GM23338 (cell line): ENCODE data around the gene DGLUCY. TPM values are rescaled to one million over a fixed set of nuclear protein-coding genes. Genes with fewer than 3 reads are reported as not detected.
"Not testable (repeated sequence)": the region's sequence is repeated elsewhere in the genome, so short reads cannot be mapped to it uniquely, and the experiment has no call there.

Source experiments
- ATAC-seq: fragments of 200-7000 bp; cut with Tn5 transposase; 3 replicates; pipeline ENCODE4 v1.9.1; 2020
- DNase-seq: peaks from one replicate; pipeline ENCODE4 v3.0.0-alpha.2; 2015; ENCODE audit warnings: low spot score
- H2AFZ ChIP-seq: fragments of 200-600 bp; sonication (generic); 2 replicates; pipeline ENCODE4 v1.8.0; 2016; ENCODE audit warnings: antibody characterized with exemption, mild to moderate bottlenecking, moderate library complexity
- H3F3A ChIP-seq: fragments of 200-600 bp; sonication (generic); replicated peaks from 2 replicates; pipeline ENCODE4 v1.8.0; 2017; ENCODE audit warnings: antibody characterized with exemption, mixed run types, low read depth
- H3K27ac ChIP-seq: fragments of 200-600 bp; sonication (generic); 2 replicates; pipeline ENCODE4 v1.6.1; 2016; ENCODE audit warnings: low read depth
- H3K27me3 ChIP-seq: fragments of 200-600 bp; sonication (generic); 2 replicates; pipeline ENCODE4 v1.8.0; 2016; ENCODE audit warnings: mild to moderate bottlenecking, mixed run types, moderate library complexity; ENCODE audit not compliant: insufficient read depth
- H3K36me3 ChIP-seq: fragments of 200-600 bp; sonication (generic); 2 replicates; pipeline ENCODE4 v1.8.0; 2016; ENCODE audit warnings: mild to moderate bottlenecking; ENCODE audit not compliant: insufficient read depth
- H3K4me1 ChIP-seq: fragments of 200-600 bp; sonication (generic); 2 replicates; pipeline ENCODE4 v1.8.0; 2016; ENCODE audit warnings: mild to moderate bottlenecking, moderate library complexity; ENCODE audit not compliant: insufficient read depth
- H3K4me2 ChIP-seq: fragments of 200-600 bp; sonication (generic); 2 replicates; pipeline ENCODE4 v1.7.1; 2017; ENCODE audit warnings: mixed run types
- H3K4me3 ChIP-seq: fragments of 200-600 bp; sonication (generic); 2 replicates; pipeline ENCODE4 v1.6.1; 2016; ENCODE audit warnings: mixed run types
- H3K79me2 ChIP-seq: fragments of 200-600 bp; sonication (generic); replicated peaks from 2 replicates; pipeline ENCODE4 v1.8.0; 2017; ENCODE audit warnings: mild to moderate bottlenecking; ENCODE audit not compliant: insufficient read depth
- H3K9me2 ChIP-seq: fragments of 200-600 bp; sonication (generic); 2 replicates; pipeline ENCODE4 v1.8.0; 2017; ENCODE audit not compliant: insufficient read depth
- H4K20me1 ChIP-seq: fragments of 200-600 bp; sonication (generic); replicated peaks from 2 replicates; pipeline ENCODE4 v1.8.0; 2017; ENCODE audit warnings: mild to moderate bottlenecking; ENCODE audit not compliant: insufficient read depth
- H3K27ac Mint-ChIP-seq: 2 replicates; pipeline ENCODE4 v1.8.0; 2020; ENCODE audit warnings: inconsistent platforms, mild to moderate bottlenecking, moderate library complexity, mixed read lengths
- H3K27me3 Mint-ChIP-seq: 3 replicates; pipeline ENCODE4 v1.8.0; 2022; ENCODE audit warnings: low read depth, mild to moderate bottlenecking, moderate library complexity, mixed read lengths, inconsistent platforms; ENCODE audit not compliant: insufficient read depth, poor library complexity
- H3K36me3 Mint-ChIP-seq: 3 replicates; pipeline ENCODE4 v1.8.0; 2021; ENCODE audit warnings: low read depth, mild to moderate bottlenecking, inconsistent platforms, moderate library complexity, mixed read lengths
- H3K4me1 Mint-ChIP-seq: 3 replicates; pipeline ENCODE4 v1.8.0; 2020; ENCODE audit warnings: mild to moderate bottlenecking, inconsistent platforms, mixed read lengths
- H3K4me3 Mint-ChIP-seq: 3 replicates; pipeline ENCODE4 v1.8.0; 2021; ENCODE audit warnings: moderate library complexity, mild to moderate bottlenecking, inconsistent platforms, mixed read lengths
- H3K9me3 Mint-ChIP-seq: 3 replicates; pipeline ENCODE4 v1.8.0; 2020; ENCODE audit warnings: moderate library complexity, mild to moderate bottlenecking, inconsistent platforms, mixed read lengths
- CREB1 ChIP-seq: fragments of 250-450 bp; sonication (Bioruptor Pico); IDR thresholded peaks from 2 replicates; pipeline ENCODE4 v1.5.0; 2020; ENCODE audit warnings: low read depth, mild to moderate bottlenecking, moderate library complexity
- CTCF ChIP-seq, 2 experiments: fragments of 200-600 bp in 1 of 2; sonication (generic) in 1 of 2; conservative IDR thresholded peaks; 2 replicates each; pipeline versions ENCODE4 v1.5.1 to v1.6.1; 2016 to 2017; ENCODE audit warnings: antibody characterized with exemption in 2 of 2, low read depth in 2 of 2, mild to moderate bottlenecking in 2 of 2, moderate library complexity in 1 of 2
- ETS1 ChIP-seq: IDR thresholded peaks from 2 replicates; pipeline ENCODE4 v1.6.1; 2016; ENCODE audit warnings: antibody characterized with exemption
- EZH2 ChIP-seq: fragments of 200-600 bp; sonication (generic); IDR thresholded peaks from one replicate; pipeline ENCODE4 v1.8.0; 2017; ENCODE audit warnings: antibody characterized with exemption, mild to moderate bottlenecking, low read depth; ENCODE audit not compliant: unreplicated experiment
- EZH2phosphoT487 ChIP-seq: fragments of 200-600 bp; sonication (generic); IDR thresholded peaks from one replicate; pipeline ENCODE4 v1.8.1; 2018; ENCODE audit warnings: antibody characterized with exemption; ENCODE audit not compliant: unreplicated experiment
- JUNB ChIP-seq: IDR thresholded peaks from one replicate; pipeline ENCODE4 v1.6.1; 2016; ENCODE audit warnings: antibody characterized with exemption; ENCODE audit not compliant: unreplicated experiment
- NANOG ChIP-seq: IDR thresholded peaks from 2 replicates; pipeline ENCODE4 v1.6.1; 2016; ENCODE audit warnings: antibody characterized with exemption, borderline replicate concordance
- STAT1 ChIP-seq: IDR thresholded peaks from one replicate; pipeline ENCODE4 v1.6.1; 2016; ENCODE audit warnings: antibody characterized with exemption; ENCODE audit not compliant: unreplicated experiment
- ZNF114 ChIP-seq: fragments of 250-450 bp; sonication (Bioruptor Pico); IDR thresholded peaks from 2 replicates; pipeline ENCODE4 v1.5.0; 2020; ENCODE audit warnings: mild to moderate bottlenecking, moderate library complexity
- ZNF462 ChIP-seq: fragments of 250-450 bp; sonication (Bioruptor Pico); IDR thresholded peaks from 2 replicates; pipeline ENCODE4 v1.5.0; 2020; ENCODE audit warnings: mild to moderate bottlenecking, moderate library complexity
- polyA plus RNA-seq: library from polyadenylated mRNA; unstranded; fragments of >200 nt; fragmentation: Nextera tagmentation; extraction: Ambion mirVana; gene quantifications from 2 replicates; pipeline ENCODE4 v1.2.1, GENCODE V29; 2016
- total RNA-seq: library from RNA; depleted of rRNA; stranded (reverse); fragments of >200 nt; shearing (Covaris generic); gene quantifications from 2 replicates; pipeline ENCODE4 v1.2.3, GENCODE V29; 2014

The DGLUCY gene
- total and polyA plus RNA-seq, 2 experiments from 2014 or later: 14.6 to 31.6 TPM

- TF ChIP-seq NANOG (no peak), EZH2phosphoT487 (no peak), ZNF114 (CRISPR knock-in tag) (no peak), STAT1 (no peak)
These were observed 66.7 kb downstream of the DGLUCY start (continued) for GRCh38 chr14:91180611-91181010.

GRCh38 chr14:91182753-91183152, 68.9 kb downstream of the DGLUCY start:
- H3K9me3 Mint-ChIP-seq, H3K36me3 ChIP-seq, H3K27ac Mint-ChIP-seq, H4K20me1 ChIP-seq, H3F3A ChIP-seq, H3K4me2 ChIP-seq, H3K27ac ChIP-seq, H3K9me2 ChIP-seq, H3K4me1 Mint-ChIP-seq, H2AFZ ChIP-seq, H3K27me3 ChIP-seq, H3K79me2 ChIP-seq, H3K4me1 ChIP-seq, ATAC-seq, H3K4me3 Mint-ChIP-seq, H3K36me3 Mint-ChIP-seq, DNase-seq, H3K27me3 Mint-ChIP-seq, H3K4me3 ChIP-seq: not testable (repeated sequence)

- no peaks in the 10 kb centered on the region for H3K4me1 Mint-ChIP-seq
- ATAC-seq (no peak), DNase-seq (no peak)
- Histone ChIP-seq H3K27ac (no peak overlapping the region), H3K4me3 (no peak overlapping the region), H3K27me3 (no peaks in the 10 kb centered on the region), H3K4me1 (no peaks in the 10 kb centered on the region), H3F3A (no peaks in the 10 kb centered on the region), H3K9me2 (no peaks in the 10 kb centered on the region), H2AFZ (no peak overlapping the region), H4K20me1 (no peaks in the 10 kb centered on the region), H3K36me3 (no peaks in the 10 kb centered on the region), H3K79me2 (no peaks in the 10 kb centered on the region), H3K4me2 (no peak overlapping the region)
- H3K36me3 Mint-ChIP-seq: peaks cover 17% of the 10 kb centered on the region; the same call in 2 of the 3 replicates
- H3K9me3 Mint-ChIP-seq: no peaks in the 10 kb centered on the region
- H3K4me3 Mint-ChIP-seq: no peak overlapping the region
- peaks cover 6% of the 10 kb centered on the region for H3K27me3 Mint-ChIP-seq
- no peak overlapping the region for H3K27ac Mint-ChIP-seq
- TF ChIP-seq EZH2 (no peak), NANOG (no peak), ZNF114 (CRISPR knock-in tag) (no peak), JUNB (no peak), ZNF462 (CRISPR knock-in tag) (no peak), STAT1 (no peak), CREB1 (CRISPR knock-in tag) (no peak), CTCF (conservative IDR thresholded peaks at IDR 0.05; ENCODE audit: low read depth in 2 of 2) (no peak), ETS1 (no peak)
These were observed 70.7 kb downstream of the DGLUCY start for GRCh38 chr14:91184559-91184958.
